ENCODE data around the gene RTL10.

The RTL10 gene

DNA sequence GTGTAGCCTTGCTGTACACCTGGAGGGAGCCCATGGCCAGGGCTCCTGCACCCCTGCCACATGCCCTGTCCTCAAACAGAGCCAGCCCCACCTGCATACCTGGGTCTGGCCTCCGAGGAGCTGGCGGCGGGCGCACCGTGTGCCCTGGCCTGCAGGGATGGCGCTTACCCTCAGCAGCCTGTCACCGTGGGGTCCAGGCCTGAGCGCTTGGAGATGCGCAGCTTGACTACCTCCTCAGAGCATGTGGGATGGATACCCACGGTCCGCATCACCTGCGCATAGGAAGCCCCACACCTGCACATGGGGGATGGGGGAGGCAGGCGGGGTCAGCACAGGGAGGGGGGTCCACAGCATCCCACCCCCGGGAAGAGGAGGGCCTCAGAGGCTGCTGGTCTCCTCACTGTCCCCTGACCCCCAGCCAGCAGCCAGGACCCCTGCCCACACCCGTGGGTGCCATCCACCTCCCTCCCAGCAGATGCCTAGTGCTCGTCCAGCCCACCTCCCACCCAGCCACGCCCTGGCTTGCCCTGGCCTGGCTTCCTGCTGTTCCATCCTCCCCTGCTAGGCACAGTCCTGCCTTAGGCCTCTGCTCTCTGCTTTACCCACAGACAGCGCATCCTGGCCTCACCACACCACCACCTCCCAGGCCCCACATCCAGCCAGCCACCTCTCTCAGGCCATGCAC, 22.4 kb upstream of the RTL10 start:
- TF ChIP-seq FOXP2 (optimal IDR thresholded peaks at IDR 0.05; ENCODE audit: borderline replicate concordance, extremely low read depth, extremely low read length, insufficient read depth) (no peak), POLR2AphosphoS5 (IDR thresholded peaks at IDR 0.05; ENCODE audit: low read depth, low read length) (no peak), TAF1 (IDR thresholded peaks at IDR 0.05; ENCODE audit: borderline replicate concordance, insufficient read depth, low read length) (no peak), REST (IDR thresholded peaks at IDR 0.05; ENCODE audit: insufficient read depth in 1 of 2, low read depth in 2 of 2, low read length in 2 of 2) (no peak)

DNA sequence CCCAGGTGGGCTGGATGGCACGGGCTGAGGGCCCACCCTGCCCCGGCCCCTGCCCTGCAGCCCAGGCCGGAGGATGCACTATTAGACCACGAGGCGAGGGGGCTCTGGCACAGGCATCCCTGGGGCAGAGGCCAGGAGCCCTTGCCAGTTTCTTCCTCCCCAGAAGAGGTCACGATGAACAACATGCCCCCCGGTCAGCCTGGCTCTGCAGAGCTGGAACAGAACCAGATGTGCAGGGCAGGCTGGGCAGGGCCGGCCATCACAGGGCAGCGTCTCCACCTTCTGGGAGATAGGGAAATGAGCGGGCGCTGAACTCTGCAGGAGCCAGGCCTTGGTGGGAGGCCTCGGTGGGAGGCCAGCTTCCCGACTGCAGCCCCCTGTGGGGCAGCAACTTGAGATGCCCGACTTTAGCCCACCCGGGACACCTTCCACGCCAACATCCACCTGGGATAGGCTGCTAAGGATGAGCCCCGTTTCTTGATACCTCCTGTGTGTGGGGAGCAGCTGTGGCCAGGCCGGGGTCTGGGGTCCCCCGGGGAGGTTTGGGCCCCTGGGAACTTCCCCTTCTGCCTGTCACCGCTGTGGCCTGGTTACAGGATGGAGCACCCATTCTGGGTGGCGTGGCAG, 21.8 kb upstream of the RTL10 start:
- TF ChIP-seq POLR2AphosphoS5 (IDR thresholded peaks at IDR 0.05; ENCODE audit: low read depth, low read length) (no peak), FOXP2 (optimal IDR thresholded peaks at IDR 0.05; ENCODE audit: borderline replicate concordance, extremely low read depth, extremely low read length, insufficient read depth) (no peak), REST (IDR thresholded peaks at IDR 0.05; ENCODE audit: insufficient read depth in 1 of 2, low read depth in 2 of 2, low read length in 2 of 2) (no peak), SIN3A (IDR thresholded peaks at IDR 0.05; ENCODE audit: borderline replicate concordance, insufficient read depth, low read length) (no peak), TAF1 (IDR thresholded peaks at IDR 0.05; ENCODE audit: borderline replicate concordance, insufficient read depth, low read length) (no peak)

DNA sequence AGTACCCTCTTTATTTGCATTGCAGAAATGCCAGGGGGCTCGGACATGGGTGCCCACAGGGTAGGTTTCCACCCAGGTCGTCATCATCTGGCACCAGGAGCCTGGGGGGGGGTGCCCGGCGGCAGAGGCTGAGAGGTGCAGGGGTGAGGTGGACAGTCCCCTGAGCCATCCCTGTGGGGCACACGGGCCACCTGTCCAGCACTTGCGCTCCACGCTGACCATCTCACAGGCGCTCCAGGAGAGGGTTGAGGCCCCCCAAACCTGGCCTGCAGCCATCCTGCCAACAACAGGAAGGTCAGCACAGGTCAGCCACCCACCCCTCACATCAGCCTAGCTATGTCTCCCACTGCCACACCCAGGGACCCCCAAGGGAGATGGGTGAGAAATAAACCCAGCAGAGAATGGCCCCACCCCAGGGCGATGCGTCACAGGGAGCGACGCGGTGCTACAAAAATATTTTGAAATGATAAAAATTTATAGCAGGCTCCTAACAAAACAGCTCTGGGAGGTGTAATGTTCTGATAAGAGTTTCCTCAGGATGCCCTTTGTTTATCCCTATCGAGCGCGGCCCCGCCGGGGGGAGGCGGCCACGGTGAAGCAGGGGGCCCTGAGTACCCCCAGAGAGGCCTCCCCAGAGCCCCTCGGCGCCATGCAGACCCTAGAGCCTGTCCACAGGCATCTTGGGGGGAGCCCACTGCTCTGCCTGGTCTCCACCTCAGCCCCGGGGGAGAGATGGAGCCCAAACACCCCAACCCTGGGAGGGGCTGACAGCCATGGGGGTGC, 21.0 kb upstream of the RTL10 start:
- TF ChIP-seq FOXP2 (optimal IDR thresholded peaks at IDR 0.05; ENCODE audit: borderline replicate concordance, extremely low read depth, extremely low read length, insufficient read depth) (no peak), REST (IDR thresholded peaks at IDR 0.05; ENCODE audit: insufficient read depth in 1 of 2, low read depth in 2 of 2, low read length in 2 of 2) (no peak), SIN3A (IDR thresholded peaks at IDR 0.05; ENCODE audit: borderline replicate concordance, insufficient read depth, low read length) (no peak), POLR2AphosphoS5 (IDR thresholded peaks at IDR 0.05; ENCODE audit: low read depth, low read length) (no peak), TAF1 (IDR thresholded peaks at IDR 0.05; ENCODE audit: borderline replicate concordance, insufficient read depth, low read length) (no peak)

DNA sequence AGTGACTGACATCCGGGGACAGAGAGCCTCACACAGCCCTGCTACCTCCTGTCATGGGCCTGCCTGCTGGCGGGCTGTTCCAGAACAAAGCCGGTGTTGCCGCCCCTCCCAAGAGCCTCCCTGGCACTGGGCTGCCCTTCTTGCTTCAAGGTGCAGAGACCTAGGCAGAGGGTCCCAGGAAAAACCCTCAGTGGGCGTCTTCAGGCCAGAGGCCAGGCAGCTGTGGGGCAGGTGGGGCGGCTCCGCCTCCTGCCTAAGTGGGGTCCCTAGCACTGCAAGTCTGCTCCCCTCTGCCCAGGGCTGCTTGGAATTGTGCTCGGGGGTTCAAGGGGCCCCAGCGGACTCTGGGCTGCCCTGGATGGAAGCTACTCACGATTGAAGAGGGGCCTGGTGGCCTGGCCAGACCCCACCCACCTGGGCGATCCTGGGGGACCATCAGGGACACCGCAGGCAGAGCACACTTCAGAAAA, 20.4 kb upstream of the RTL10 start:
- no peak for TF ChIP-seq FOXP2 (optimal IDR thresholded peaks at IDR 0.05; ENCODE audit: borderline replicate concordance, extremely low read depth, extremely low read length, insufficient read depth)
- TF ChIP-seq POLR2AphosphoS5 (IDR thresholded peaks at IDR 0.05; ENCODE audit: low read depth, low read length), result no peak
- no peak for TF ChIP-seq TAF1 (IDR thresholded peaks at IDR 0.05; ENCODE audit: borderline replicate concordance, insufficient read depth, low read length)
- TF ChIP-seq REST (IDR thresholded peaks at IDR 0.05; ENCODE audit: insufficient read depth in 1 of 2, low read depth in 2 of 2, low read length in 2 of 2), result no peak
- TF ChIP-seq SIN3A (IDR thresholded peaks at IDR 0.05; ENCODE audit: borderline replicate concordance, insufficient read depth, low read length), result no peak
